Measurements from ENCODE around the gene GLG1.

- TF ChIP-seq EZH2phosphoT487 (IDR thresholded peaks at IDR 0.05; ENCODE audit: low read length) (no peak), CTCF (IDR thresholded peaks at IDR 0.05; ENCODE audit: low read length) (no peak)
These were observed 48.0 kb downstream of the GLG1 start for GRCh38 chr16:74558873-74559272.
